T-cell (primary cell): ENCODE measurements around the gene ELAVL3. TPM values are rescaled to one million over a fixed set of nuclear protein-coding genes. Genes with fewer than 3 reads are reported as not detected.

Experiments
- ATAC-seq, 4 experiments: fragments of 200-7000 bp in 3 of 4; fragments of 150-1000 bp in 1 of 4; cut with Tn5 transposase; replicated peaks in 1 of 4; 1 replicate in 3 of 4; 2 replicates in 1 of 4; pipeline ENCODE4 v1.10.0; 2021; ENCODE audit warnings: moderate library complexity in 3 of 4, mild to moderate bottlenecking in 2 of 4, moderate number of reproducible peaks in 1 of 4
- CTCF ChIA-PET, 2 donors: fragments of 300-600 bp; sonication (Branson Sonifier 250); formaldehyde crosslinking; loops; one replicate each; lab custom pipeline; 2022; ENCODE audit warnings: antibody characterized with exemption in 2 of 2; lab: Charles Lee
- POLR2A ChIA-PET, 2 donors: fragments of 300-600 bp; sonication (Branson Sonifier 250); formaldehyde crosslinking; loops; one replicate each; lab custom pipeline; 2022; ENCODE audit warnings: antibody characterized with exemption in 2 of 2; lab: Charles Lee
- DNase-seq, 35 experiments: peaks; one replicate each; pipeline versions ENCODE4 v3.0.0 to v3.0.0-alpha.2; 2013 to 2023
- H3K27ac ChIP-seq: one replicate; pipeline ENCODE4 v1.5.1; 2013; ENCODE audit warnings: low read length
- H3K27me3 ChIP-seq, 2 experiments: replicated peaks in 1 of 2; 1 replicate in 1 of 2; 2 replicates in 1 of 2; pipeline versions ENCODE4 v1.6.1 to v1.7.0; 2013; ENCODE audit warnings: low read length in 1 of 2, mixed read lengths in 1 of 2; ENCODE audit not compliant: control insufficient read depth in 2 of 2, insufficient read depth in 2 of 2; ENCODE audit errors: extremely low read depth in 1 of 2
- H3K36me3 ChIP-seq, 2 donors: 1 replicate in 1 of 2; 2 replicates in 1 of 2; pipeline versions ENCODE4 v1.6.1 to v1.7.0; 2013; ENCODE audit warnings: low read length in 1 of 2; ENCODE audit not compliant: control insufficient read depth in 2 of 2, insufficient read depth in 1 of 2; ENCODE audit errors: extremely low read depth in 1 of 2
- H3K4me1 ChIP-seq, 2 experiments: 1 replicate in 1 of 2; 2 replicates in 1 of 2; pipeline versions ENCODE4 v1.6.1 to v1.7.0; 2013; ENCODE audit warnings: low read length in 2 of 2, mixed read lengths in 1 of 2; ENCODE audit not compliant: insufficient read depth in 2 of 2, control insufficient read depth in 1 of 2; ENCODE audit errors: extremely low read depth in 1 of 2
- H3K4me3 ChIP-seq, 2 donors: 1 replicate in 1 of 2; 2 replicates in 1 of 2; pipeline versions ENCODE4 v1.5.1 to v1.7.0; 2013; ENCODE audit warnings: mild to moderate bottlenecking in 2 of 2, low read length in 1 of 2, moderate library complexity in 1 of 2; ENCODE audit not compliant: control insufficient read depth in 1 of 2; ENCODE audit errors: extremely low read depth in 1 of 2
- H3K9me3 ChIP-seq: 2 replicates; pipeline ENCODE4 v1.7.0; 2013
- H3K27ac Mint-ChIP-seq, 2 donors: one replicate each; pipeline ENCODE4 v1.8.0; 2020 to 2021; ENCODE audit warnings: mild to moderate bottlenecking in 2 of 2, mixed read lengths in 2 of 2
- H3K27me3 Mint-ChIP-seq, 2 donors: one replicate each; pipeline ENCODE4 v1.8.0; 2021 to 2022; ENCODE audit warnings: mixed read lengths in 2 of 2
- H3K36me3 Mint-ChIP-seq: one replicate; pipeline ENCODE4 v1.8.0; 2021; ENCODE audit warnings: mixed read lengths
- H3K4me1 Mint-ChIP-seq, 3 donors: one replicate each; pipeline ENCODE4 v1.8.0; 2020 to 2022; ENCODE audit warnings: mixed read lengths in 3 of 3, mild to moderate bottlenecking in 1 of 3
- H3K4me3 Mint-ChIP-seq, 3 donors: one replicate each; pipeline ENCODE4 v1.8.0; 2020 to 2022; ENCODE audit warnings: mild to moderate bottlenecking in 3 of 3, mixed read lengths in 3 of 3, moderate library complexity in 3 of 3
- H3K9me3 Mint-ChIP-seq, 3 donors: one replicate each; pipeline ENCODE4 v1.8.0; 2020 to 2022; ENCODE audit warnings: mixed read lengths in 3 of 3
- WGBS: methylation state at CpG from one replicate; pipeline ENCODE4 v1.1.5; 2013; ENCODE audit warnings: missing lambda C conversion rate; ENCODE audit not compliant: insufficient coverage; 5-methylcytosine and 5-hydroxymethylcytosine counted together
- total RNA-seq, 35 experiments: library from RNA in 6 of 35; stranded (reverse) in 6 of 35; fragments of 120-200 nt in 1 of 35; gene quantifications; one replicate each; pipeline versions ENCODE4 v1.2.1 to v1.2.4 and lab custom pipeline; 2013 to 2026

The ELAVL3 gene
- total RNA-seq, 5 donors from 2014 or later (not counting 1 experiment from before 2014, with no cell fraction given) = 0.47 TPM; not detected in 4

DNA sequence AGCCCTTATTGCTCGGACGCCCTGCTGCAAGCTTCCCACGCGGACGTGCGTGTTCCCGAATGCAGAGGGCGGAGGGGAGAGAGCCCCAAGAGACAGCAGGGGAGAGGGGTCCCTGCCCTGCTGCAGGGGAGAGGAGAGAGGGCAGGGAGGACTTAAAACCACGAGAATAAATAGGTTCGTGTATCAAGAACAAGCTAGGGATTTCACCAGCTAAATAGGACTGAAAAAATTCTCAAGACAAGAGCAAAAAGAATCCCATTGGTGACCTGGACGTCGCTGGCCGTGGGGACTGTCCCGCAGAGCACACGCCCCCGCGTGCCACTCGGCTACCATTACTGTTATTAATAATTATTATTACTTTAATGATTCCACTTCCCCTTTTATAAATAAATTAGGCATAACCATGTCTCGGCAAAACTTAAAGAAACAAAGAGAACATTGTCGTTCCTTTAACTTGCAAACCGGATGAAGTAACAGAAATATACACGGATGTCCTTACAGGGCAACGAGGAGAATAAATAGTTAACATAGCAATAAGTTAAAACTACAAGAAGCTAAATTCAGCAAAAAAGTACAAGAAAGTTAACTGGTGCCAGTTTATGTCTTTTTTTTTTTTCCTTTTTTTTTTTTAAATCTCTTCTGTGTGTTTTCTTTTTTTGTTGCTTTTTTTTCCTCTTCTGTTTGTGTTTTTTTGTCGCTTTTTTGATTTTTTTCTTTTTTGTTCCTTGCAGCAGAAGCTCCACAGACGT, 28.8 kb downstream of the ELAVL3 start:
- no peak overlapping the region for H3K4me3 ChIP-seq
- ChIA-PET POLR2A (interaction anchor here in 1 of 2 donors (0.6 kb wide), 1 partner anchor 62 kb away, joined by 8 read pairs; no protein-coding TSS in a partner anchor), CTCF (interaction anchor here (0.6 to 1.0 kb wide), 5 partner anchors 8 to 1086 kb away, joined by 4 to 7 read pairs (median 5); no protein-coding TSS in a partner anchor)
- DNase-seq = no peak
- H3K4me1 ChIP-seq = peaks cover 0 to 3% of the 10 kb centered on the region in 2 experiments
- H3K27me3 ChIP-seq = no peaks in the 10 kb centered on the region
- Mint-ChIP-seq H3K27me3 (no peaks in the 10 kb centered on the region), H3K4me1 (peaks cover 0 to 2% (median 0%) of the 10 kb centered on the region in 3 donors), H3K27ac (no peak overlapping the region), H3K4me3 (no peak overlapping the region), H3K36me3 (peaks cover 6% of the 10 kb centered on the region), H3K9me3 (no peaks in the 10 kb centered on the region)
- peaks cover 14 to 26% of the 10 kb centered on the region in 2 donors for H3K36me3 ChIP-seq
- no peaks in the 10 kb centered on the region for H3K9me3 ChIP-seq
- ATAC-seq = no peak
- H3K27ac ChIP-seq = no peak overlapping the region
- 51% methylated on average over 11 of the region's 25 CpGs for WGBS

DNA sequence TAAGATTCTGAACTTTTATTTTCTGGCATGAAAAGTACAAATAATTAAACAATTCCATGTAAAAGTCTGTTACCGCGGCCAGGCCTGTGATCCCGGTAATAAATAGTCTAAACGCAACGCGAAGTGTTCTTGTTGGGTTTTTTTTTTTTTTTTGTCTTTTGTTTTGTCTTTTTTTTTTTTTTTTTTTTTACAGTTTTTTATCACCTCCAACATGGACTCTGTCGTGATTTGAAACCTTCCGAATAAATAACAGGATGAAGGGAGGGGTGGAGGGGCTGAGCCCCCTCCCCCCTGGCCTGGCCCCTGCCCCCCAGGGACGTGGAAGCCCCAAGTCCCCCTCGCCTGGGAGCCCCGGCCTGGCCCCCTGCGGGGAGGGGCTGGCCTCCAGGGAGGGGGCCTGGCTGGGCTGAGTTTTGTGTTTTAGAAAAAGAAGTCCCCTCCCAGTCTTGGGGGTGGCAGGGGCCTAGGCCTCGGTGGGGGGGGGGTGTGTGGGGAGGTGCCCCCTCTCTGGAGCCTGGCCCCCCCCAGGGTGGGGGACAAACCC, 29.4 kb downstream of the ELAVL3 start:
- DNase-seq = no peak
- no CpG with 5 or more reads among the region's 13 CpGs for WGBS
- Histone ChIP-seq H3K4me3 (no peak overlapping the region), H3K27ac (no peak overlapping the region), H3K27me3 (no peaks in the 10 kb centered on the region), H3K36me3 (peaks cover 14 to 31% of the 10 kb centered on the region in 2 donors), H3K9me3 (no peaks in the 10 kb centered on the region), H3K4me1 (peaks cover 0 to 3% of the 10 kb centered on the region in 2 experiments)
- peaks cover 0 to 2% (median 0%) of the 10 kb centered on the region in 3 donors for H3K4me1 Mint-ChIP-seq
- CTCF ChIA-PET = interaction anchor here in 1 of 2 donors (1.0 kb wide), 1 partner anchor 8 kb away, joined by 7 read pairs; no protein-coding TSS in a partner anchor
- no peak overlapping the region for H3K4me3 Mint-ChIP-seq
- peaks cover 6% of the 10 kb centered on the region for H3K36me3 Mint-ChIP-seq
- H3K27me3 Mint-ChIP-seq = no peaks in the 10 kb centered on the region
- POLR2A ChIA-PET = no interaction called here
- ATAC-seq = no peak
- H3K27ac Mint-ChIP-seq = no peak overlapping the region
- no peaks in the 10 kb centered on the region for H3K9me3 Mint-ChIP-seq

DNA sequence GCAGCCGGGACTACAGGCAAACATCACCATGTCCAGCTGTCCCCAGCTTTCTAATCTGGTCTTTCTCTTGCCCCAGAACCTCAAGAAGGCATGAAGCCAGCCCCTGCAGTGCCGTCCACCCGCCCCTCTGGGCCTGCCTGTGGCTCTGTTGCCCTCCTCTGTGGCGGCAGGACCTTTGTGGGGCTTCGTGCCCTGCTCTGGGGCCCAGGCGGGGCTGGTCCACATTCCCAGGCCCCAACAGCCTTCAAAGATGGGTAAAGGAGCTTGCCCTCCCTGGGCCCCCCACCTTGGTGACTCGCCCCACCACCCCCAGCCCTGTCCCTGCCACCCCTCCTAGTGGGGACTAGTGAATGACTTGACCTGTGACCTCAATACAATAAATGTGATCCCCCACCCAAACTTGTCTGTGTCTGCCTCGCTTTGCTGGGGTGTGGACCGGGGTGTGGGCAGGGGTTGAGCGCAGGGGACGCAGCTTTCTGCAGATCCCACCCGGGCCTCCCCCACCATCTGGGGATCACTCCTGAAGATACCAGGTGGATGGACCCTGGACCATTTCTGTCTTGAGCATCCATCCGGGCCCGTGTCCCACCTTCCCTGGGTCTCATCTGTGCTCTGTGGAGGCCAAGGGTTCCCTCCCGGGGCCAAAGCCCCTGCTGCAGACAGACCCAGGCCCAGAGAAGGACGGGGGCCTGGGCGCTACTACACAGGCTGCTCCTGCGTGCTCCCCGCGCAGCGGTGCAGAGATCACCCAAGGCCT, 30.1 kb downstream of the ELAVL3 start:
- H3K4me1 ChIP-seq = peaks cover 0 to 3% of the 10 kb centered on the region in 2 experiments
- no peaks in the 10 kb centered on the region for H3K27me3 ChIP-seq
- H3K36me3 ChIP-seq = peaks cover 14 to 36% of the 10 kb centered on the region in 2 donors
- ATAC-seq = no peak
- no peak overlapping the region for H3K4me3 ChIP-seq
- Mint-ChIP-seq H3K36me3 (peaks cover 6% of the 10 kb centered on the region), H3K27me3 (no peaks in the 10 kb centered on the region), H3K27ac (no peak overlapping the region), H3K4me3 (no peak overlapping the region), H3K9me3 (no peaks in the 10 kb centered on the region), H3K4me1 (peaks cover 0 to 2% (median 0%) of the 10 kb centered on the region in 3 donors)
- POLR2A ChIA-PET = no interaction called here
- CTCF ChIA-PET = no interaction called here
- H3K27ac ChIP-seq = no peak overlapping the region
- no peaks in the 10 kb centered on the region for H3K9me3 ChIP-seq
- 94% methylated on average over 11 of the region's 21 CpGs for WGBS
- DNase-seq = no peak

- WGBS = 96% methylated on average over 23 of the region's 31 CpGs
- Mint-ChIP-seq H3K27ac (no peak overlapping the region), H3K27me3 (no peaks in the 10 kb centered on the region), H3K4me3 (no peak overlapping the region), H3K36me3 (peaks cover 11% of the 10 kb centered on the region), H3K9me3 (no peaks in the 10 kb centered on the region), H3K4me1 (peaks cover 0 to 2% (median 0%) of the 10 kb centered on the region in 3 donors)
- ChIA-PET CTCF (no interaction called here), POLR2A (no interaction called here)
- ATAC-seq (peak in 1 of 4 experiments; percentile 14), DNase-seq (no peak)
- no peaks in the 10 kb centered on the region for H3K27me3 ChIP-seq
- H3K4me1 ChIP-seq = peaks cover 0 to 3% of the 10 kb centered on the region in 2 experiments
- no peak overlapping the region for H3K27ac ChIP-seq
- H3K4me3 ChIP-seq = no peak overlapping the region
- peaks cover 19 to 53% of the 10 kb centered on the region in 2 donors for H3K36me3 ChIP-seq
- no peaks in the 10 kb centered on the region for H3K9me3 ChIP-seq
Observed at GRCh38 chr19:11448923-11449554, 31.8 kb downstream of the ELAVL3 start.

- Histone ChIP-seq H3K9me3 (no peaks in the 10 kb centered on the region), H3K4me1 (no peaks in the 10 kb centered on the region), H3K36me3 (peaks cover 22 to 57% of the 10 kb centered on the region in 2 donors), H3K27me3 (no peaks in the 10 kb centered on the region), H3K4me3 (no peak overlapping the region), H3K27ac (no peak overlapping the region)
- H3K4me3 Mint-ChIP-seq = no peak overlapping the region
- ChIA-PET POLR2A (no interaction called here), CTCF (no interaction called here)
- peaks cover 0 to 2% (median 0%) of the 10 kb centered on the region in 3 donors for H3K4me1 Mint-ChIP-seq
- no peak overlapping the region for H3K27ac Mint-ChIP-seq
- peaks cover 11% of the 10 kb centered on the region for H3K36me3 Mint-ChIP-seq
- H3K27me3 Mint-ChIP-seq = no peaks in the 10 kb centered on the region
- no peaks in the 10 kb centered on the region for H3K9me3 Mint-ChIP-seq
- DNase-seq (no peak), ATAC-seq (no peak)
- WGBS = 87% methylated on average over 12 of the region's 13 CpGs
Observed at GRCh38 chr19:11448410-11448809, 32.4 kb downstream of the ELAVL3 start.
